ENCODE data around the gene SHOC2. TPM values are rescaled to one million over a fixed set of nuclear protein-coding genes. Genes with fewer than 3 reads are reported as not detected.

Gene SHOC2
- total RNA-seq, 1 donor from 2014 or later: 30.1 TPM

DNA sequence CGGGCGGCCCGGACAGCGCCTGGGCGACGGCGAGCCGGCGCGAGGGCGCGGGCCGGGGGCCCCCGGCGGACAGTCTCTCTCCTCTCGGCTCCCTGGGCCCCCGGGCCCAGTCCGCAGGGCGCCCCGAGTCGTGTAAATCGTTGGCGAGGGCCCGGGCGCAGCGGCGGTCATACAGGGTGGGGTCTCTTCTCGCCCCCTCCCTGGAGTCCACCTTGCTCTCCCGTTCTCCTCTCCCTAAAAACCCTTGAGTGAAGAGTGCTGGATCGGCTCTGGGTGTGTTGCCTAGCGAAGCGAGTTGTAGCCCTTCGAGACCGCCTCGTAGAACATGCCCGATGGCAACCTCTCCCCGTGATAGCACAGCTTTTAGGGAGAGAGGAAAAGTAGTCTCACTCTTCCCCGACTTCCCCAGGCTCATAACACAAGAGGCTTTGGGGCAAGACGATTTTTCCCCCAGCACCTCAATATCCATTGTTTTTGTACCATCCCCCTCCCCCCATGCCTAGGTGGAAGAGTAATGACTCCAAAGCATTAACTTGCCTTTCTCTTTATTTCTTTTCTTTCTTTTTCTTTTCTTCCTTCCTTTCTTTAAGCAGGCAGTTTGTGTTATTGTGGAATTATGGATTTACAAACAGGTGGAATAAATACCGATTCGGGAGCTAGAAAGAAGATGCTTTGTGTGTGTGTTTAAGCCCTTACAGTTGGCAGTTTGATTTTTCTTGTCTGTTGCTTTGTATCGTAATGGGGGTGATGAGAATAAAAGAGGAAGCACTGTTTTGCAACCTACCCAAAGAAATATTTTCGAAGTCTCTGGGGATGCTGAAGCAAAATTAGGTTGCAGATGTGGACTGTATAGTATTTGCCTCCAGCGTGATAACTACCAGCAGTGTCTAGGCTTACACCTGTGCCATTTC lies 822 bp downstream of the SHOC2 start:
- H3K4me1 Mint-ChIP-seq: peaks cover 41% of the 10 kb centered on the region
- no peaks in the 10 kb centered on the region for H3K9me3 Mint-ChIP-seq
- no peaks in the 10 kb centered on the region for H3K27me3 Mint-ChIP-seq (ENCODE audit: low read depth)
- peak overlapping the region; percentile 95 for H3K27ac Mint-ChIP-seq (ENCODE audit: unreplicated experiment)
- peak overlapping the region; percentile 92 for H3K4me3 Mint-ChIP-seq
- TF ChIP-seq, protein P1, sequence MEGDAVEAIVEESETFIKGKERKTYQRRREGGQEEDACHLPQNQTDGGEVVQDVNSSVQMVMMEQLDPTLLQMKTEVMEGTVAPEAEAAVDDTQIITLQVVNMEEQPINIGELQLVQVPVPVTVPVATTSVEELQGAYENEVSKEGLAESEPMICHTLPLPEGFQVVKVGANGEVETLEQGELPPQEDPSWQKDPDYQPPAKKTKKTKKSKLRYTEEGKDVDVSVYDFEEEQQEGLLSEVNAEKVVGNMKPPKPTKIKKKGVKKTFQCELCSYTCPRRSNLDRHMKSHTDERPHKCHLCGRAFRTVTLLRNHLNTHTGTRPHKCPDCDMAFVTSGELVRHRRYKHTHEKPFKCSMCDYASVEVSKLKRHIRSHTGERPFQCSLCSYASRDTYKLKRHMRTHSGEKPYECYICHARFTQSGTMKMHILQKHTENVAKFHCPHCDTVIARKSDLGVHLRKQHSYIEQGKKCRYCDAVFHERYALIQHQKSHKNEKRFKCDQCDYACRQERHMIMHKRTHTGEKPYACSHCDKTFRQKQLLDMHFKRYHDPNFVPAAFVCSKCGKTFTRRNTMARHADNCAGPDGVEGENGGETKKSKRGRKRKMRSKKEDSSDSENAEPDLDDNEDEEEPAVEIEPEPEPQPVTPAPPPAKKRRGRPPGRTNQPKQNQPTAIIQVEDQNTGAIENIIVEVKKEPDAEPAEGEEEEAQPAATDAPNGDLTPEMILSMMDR (conservative IDR thresholded peaks at IDR 0.05): no peak
- peak; percentile 33 for DNase-seq (ENCODE audit: low read depth, low spot score)
- H3K36me3 Mint-ChIP-seq (ENCODE audit: low read depth): no peaks in the 10 kb centered on the region

DNA sequence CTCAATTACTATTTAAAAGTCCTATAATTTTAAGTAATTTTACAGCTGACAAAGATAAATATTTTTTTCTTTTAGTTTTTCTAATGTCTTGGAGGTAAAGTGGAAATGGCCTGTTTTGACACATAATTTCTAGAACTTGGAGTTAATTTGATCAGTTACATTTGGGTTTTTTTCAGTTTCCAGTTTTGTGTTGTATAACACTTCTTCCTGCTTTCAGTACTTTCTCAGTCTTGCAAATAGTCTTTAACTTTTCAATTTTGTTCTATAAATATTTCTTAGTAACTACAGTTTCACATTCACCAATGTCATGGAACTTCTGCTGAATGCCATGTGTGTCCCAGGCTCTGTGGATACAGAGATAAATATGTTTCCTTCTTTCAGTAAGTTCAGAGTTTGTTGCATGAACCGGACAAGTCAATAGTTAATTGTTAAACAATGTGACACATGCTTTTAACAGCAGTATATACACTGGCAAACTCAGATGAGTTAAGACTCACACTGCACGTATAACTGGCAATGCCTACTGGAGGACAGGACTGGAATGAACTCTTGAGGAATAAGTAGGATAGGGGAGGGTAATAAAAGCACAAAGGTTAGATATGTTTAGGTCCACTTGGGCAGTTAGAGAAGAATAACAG lies 4.6 kb downstream of the SHOC2 start:
- Mint-ChIP-seq H3K4me1 (peaks cover 22% of the 10 kb centered on the region), H3K36me3 (ENCODE audit: low read depth) (no peaks in the 10 kb centered on the region), H3K27ac (ENCODE audit: unreplicated experiment) (no peak overlapping the region), H3K27me3 (ENCODE audit: low read depth) (no peaks in the 10 kb centered on the region), H3K9me3 (no peaks in the 10 kb centered on the region), H3K4me3 (no peak overlapping the region)
- DNase-seq (ENCODE audit: low read depth, low spot score): no peak
- TF ChIP-seq, protein P1 (conservative IDR thresholded peaks at IDR 0.05): no peak

DNA sequence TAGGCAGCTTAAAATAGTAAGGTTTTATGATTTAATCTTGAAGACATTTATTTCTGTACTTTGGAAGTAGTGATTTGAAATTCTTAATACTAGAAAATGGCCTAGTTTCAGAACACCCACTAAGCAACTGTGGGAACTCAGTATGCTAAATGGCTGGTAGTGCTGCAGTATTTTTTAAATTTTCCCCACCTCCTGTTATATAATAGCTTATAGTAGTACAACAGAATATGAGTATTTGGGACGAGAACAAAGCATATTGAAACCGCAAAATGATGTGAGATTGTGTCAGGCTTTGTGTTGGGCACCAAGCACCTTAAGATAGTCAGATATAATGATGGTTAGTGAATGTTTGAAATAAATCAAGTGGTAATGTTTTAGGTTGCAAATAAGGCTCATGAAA lies 8.1 kb downstream of the SHOC2 start:
- no peak overlapping the region for H3K4me3 Mint-ChIP-seq
- TF ChIP-seq, protein P1 (conservative IDR thresholded peaks at IDR 0.05): no peak
- no peaks in the 10 kb centered on the region for H3K9me3 Mint-ChIP-seq
- no peak for DNase-seq (ENCODE audit: low read depth, low spot score)
- H3K27ac Mint-ChIP-seq (ENCODE audit: unreplicated experiment): no peak overlapping the region
- H3K27me3 Mint-ChIP-seq (ENCODE audit: low read depth): no peaks in the 10 kb centered on the region
- H3K36me3 Mint-ChIP-seq (ENCODE audit: low read depth): no peaks in the 10 kb centered on the region
- H3K4me1 Mint-ChIP-seq: peaks cover 9% of the 10 kb centered on the region

DNA sequence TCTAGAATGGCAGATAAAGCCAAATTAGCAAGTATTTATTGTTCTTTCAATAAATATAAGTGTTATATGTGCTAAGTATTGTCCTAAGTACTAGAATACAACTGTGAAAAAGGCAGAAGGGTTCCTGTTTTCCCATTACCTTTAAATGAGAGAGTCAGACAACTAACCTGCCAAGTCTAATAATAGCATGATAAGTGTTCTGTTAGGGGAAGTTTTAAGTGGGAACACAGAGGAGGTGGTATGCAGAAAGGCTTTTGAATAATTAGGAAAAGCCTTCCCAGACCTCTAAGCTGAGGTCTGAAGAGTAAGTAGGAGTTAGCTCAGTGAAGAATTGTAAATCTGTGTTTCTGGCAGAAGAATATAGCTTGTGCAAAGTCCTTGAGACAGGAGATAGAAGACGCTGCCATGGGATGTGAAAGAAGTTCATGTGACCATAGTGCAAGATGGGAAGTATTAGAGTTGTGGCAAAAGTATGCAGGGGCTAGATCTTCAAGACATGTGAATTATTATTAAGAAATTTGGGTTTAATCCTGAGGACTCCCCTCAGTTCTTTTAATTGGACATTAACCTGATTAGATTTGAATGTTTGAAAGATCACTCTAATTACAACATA lies 12.5 kb downstream of the SHOC2 start:
- no peaks in the 10 kb centered on the region for H3K36me3 Mint-ChIP-seq (ENCODE audit: low read depth)
- no peak overlapping the region for H3K27ac Mint-ChIP-seq (ENCODE audit: unreplicated experiment)
- H3K9me3 Mint-ChIP-seq: no peaks in the 10 kb centered on the region
- TF ChIP-seq, protein P1 (conservative IDR thresholded peaks at IDR 0.05): no peak
- DNase-seq (ENCODE audit: low read depth, low spot score): no peak
- no peak overlapping the region for H3K4me3 Mint-ChIP-seq
- H3K27me3 Mint-ChIP-seq (ENCODE audit: low read depth): no peaks in the 10 kb centered on the region
- no peaks in the 10 kb centered on the region for H3K4me1 Mint-ChIP-seq

- Mint-ChIP-seq H3K4me1 (no peaks in the 10 kb centered on the region), H3K4me3 (no peak overlapping the region), H3K36me3 (ENCODE audit: low read depth) (no peaks in the 10 kb centered on the region), H3K9me3 (no peaks in the 10 kb centered on the region), H3K27ac (ENCODE audit: unreplicated experiment) (no peak overlapping the region), H3K27me3 (ENCODE audit: low read depth) (no peaks in the 10 kb centered on the region)
- TF ChIP-seq, protein P1 (conservative IDR thresholded peaks at IDR 0.05): no peak
- no peak for DNase-seq (ENCODE audit: low read depth, low spot score)
Measured at GRCh38 chr10:110932505-110933180, 13.2 kb downstream of the SHOC2 start.

Data from neural crest cell (in vitro differentiated cells).